Measurements from ENCODE around the gene MYB.

DNA sequence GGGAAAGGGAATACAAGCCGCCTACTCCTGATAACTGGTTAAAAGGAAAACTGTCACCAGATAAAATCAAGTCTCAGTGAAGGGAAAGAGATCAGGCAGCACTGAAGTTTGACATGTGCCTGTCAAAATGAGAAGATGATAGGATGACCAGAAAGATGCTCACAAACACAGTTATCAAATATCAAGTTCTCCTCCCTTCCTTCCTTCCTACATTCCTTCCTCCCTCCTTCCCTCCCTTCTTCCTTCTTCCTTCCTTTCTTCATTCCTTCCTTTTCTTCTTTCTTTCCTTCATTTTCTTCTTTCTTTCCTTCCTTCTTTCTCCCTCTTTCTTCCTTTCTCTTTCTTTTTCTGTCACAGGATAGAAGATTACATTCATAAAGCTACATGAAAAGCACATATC lies 55.2 kb downstream of the MYB start:
- TF ChIP-seq, protein P1, sequence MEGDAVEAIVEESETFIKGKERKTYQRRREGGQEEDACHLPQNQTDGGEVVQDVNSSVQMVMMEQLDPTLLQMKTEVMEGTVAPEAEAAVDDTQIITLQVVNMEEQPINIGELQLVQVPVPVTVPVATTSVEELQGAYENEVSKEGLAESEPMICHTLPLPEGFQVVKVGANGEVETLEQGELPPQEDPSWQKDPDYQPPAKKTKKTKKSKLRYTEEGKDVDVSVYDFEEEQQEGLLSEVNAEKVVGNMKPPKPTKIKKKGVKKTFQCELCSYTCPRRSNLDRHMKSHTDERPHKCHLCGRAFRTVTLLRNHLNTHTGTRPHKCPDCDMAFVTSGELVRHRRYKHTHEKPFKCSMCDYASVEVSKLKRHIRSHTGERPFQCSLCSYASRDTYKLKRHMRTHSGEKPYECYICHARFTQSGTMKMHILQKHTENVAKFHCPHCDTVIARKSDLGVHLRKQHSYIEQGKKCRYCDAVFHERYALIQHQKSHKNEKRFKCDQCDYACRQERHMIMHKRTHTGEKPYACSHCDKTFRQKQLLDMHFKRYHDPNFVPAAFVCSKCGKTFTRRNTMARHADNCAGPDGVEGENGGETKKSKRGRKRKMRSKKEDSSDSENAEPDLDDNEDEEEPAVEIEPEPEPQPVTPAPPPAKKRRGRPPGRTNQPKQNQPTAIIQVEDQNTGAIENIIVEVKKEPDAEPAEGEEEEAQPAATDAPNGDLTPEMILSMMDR (IDR thresholded peaks at IDR 0.05), result no peak
- no peak for TF ChIP-seq POLR2A (IDR thresholded peaks at IDR 0.05)

All from esophagus squamous epithelium (tissue), 4 donors.